GM21825 (cell line): ENCODE data around the gene FKRP.
"Not testable (repeated sequence)": the region's sequence is repeated elsewhere in the genome, so short reads cannot be mapped to it uniquely, and the experiment has no call there.

Source experiments
- ATAC-seq: cut with Tn5 transposase; IDR thresholded peaks from one replicate; pipeline ENCODE4 v1.9.1; 2021; ENCODE audit warnings: mild to moderate bottlenecking, moderate library complexity; ENCODE audit not compliant: unreplicated experiment

Gene FKRP

DNA sequence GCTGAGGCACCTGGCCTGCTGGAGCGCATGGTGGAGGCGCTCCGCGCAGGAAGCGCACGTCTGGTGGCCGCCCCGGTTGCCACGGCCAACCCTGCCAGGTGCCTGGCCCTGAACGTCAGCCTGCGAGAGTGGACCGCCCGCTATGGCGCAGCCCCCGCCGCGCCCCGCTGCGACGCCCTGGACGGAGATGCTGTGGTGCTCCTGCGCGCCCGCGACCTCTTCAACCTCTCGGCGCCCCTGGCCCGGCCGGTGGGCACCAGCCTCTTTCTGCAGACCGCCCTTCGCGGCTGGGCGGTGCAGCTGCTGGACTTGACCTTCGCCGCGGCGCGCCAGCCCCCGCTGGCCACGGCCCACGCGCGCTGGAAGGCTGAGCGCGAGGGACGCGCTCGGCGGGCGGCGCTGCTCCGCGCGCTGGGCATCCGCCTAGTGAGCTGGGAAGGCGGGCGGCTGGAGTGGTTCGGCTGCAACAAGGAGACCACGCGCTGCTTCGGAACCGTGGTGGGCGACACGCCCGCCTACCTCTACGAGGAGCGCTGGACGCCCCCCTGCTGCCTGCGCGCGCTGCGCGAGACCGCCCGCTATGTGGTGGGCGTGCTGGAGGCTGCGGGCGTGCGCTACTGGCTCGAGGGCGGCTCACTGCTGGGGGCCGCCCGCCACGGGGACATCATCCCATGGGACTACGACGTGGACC lies 10.1 kb downstream of the FKRP start:
- ATAC-seq = no peak

DNA sequence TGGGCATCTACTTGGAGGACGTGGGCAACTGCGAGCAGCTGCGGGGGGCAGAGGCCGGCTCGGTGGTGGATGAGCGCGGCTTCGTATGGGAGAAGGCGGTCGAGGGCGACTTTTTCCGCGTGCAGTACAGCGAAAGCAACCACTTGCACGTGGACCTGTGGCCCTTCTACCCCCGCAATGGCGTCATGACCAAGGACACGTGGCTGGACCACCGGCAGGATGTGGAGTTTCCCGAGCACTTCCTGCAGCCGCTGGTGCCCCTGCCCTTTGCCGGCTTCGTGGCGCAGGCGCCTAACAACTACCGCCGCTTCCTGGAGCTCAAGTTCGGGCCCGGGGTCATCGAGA lies 10.7 kb downstream of the FKRP start:
- ATAC-seq = no peak

DNA sequence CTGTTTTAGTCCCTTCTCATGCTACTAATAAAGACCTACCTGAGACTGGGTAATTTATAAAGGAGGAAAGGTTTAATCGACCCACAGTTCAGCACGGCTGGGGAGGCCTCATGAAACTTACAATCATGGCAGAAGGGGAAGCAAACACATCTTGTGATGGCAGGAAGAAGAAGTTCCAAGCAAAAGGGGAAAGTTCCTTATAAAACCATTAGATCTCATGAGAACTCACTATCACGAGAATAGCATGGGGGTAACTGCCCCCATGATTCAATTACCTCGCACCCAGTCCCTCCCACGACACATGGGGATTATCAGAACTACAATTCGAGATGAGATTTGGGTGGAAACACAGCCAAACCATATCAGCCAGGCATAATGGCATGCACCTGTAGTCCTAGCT lies 13.3 kb downstream of the FKRP start:
- ATAC-seq = no peak

DNA sequence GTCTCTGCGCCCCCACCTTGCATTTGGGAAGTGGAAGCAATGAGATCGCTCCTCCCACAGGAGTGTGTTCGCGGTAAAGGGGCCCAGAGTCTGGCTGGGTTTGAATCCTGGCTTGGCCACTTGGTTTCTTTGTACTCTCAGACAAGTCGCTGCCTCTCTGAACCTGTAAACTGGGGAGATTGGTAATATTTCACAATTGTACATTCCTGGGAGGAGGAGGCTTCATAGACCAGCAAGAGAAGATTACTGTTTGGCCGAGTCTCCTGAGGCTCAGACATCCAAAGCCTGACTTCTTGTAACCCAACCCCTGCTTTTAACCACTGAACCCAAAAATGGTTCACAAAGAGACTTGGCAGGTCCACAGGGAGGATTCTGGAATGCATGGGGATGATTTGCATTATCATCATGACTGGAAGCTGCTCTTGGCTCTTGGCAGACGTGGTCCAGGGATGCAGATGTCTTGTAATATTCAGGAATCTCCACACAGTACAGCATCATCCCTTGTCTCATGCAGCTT lies 14.0 kb downstream of the FKRP start:
- no peak for ATAC-seq

DNA sequence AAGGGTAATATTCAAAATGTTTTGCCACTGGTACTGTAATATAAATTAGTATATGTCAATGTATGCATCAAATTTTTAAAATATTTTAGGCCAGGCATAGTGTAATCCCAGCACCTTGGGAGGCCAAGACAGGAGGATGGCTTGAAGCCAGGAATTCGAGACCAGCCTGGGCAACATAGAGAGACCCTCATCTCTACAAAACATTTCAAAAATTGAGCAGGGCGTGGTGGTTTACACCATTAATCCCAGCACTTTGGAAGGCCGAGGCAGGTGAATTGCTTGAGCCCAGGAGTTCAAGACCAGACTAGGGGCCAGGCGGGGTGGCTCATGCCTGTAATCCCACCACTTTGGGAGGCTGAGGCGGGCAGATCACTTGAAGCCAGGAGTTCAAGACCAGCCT lies 14.5 kb downstream of the FKRP start:
- ATAC-seq = no peak

DNA sequence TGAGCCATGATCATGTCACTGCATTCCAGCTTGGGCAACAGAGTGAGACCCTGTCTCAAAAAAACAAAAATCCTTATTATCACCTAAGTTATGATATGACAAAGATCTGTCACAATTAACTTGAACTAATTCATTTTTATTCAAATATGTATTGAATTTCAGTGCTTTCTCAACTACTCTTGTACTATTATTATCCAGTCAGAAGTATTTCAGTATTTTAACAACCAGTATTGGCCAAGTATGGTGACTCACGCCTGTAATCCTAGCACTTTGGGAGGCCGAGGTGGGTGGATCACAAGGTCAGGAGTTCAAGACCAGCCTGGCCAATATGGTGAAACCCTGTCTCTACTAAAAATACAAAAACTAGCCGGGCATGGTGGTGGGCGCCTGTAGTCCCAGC lies 15.0 kb downstream of the FKRP start:
- ATAC-seq = not testable (repeated sequence)

DNA sequence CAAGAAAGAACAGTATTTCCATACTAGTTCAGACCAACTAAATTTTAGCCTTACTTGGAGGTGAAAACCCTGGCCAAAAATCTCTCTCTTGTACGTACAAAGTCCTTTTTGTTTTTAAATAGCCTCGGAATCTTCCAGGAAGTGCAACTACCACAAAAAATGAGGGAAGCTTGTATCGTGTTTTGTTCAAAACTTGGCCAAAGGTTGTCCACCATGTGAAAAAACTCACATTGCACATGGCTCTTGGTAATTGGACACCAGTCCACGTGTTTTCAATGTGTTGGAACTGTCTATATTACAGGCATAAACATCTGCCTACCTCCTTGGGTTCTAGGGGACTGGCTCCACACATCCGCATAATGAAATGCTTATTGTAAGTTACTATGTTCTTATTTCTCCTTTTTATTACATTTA lies 15.6 kb downstream of the FKRP start:
- ATAC-seq = no peak

DNA sequence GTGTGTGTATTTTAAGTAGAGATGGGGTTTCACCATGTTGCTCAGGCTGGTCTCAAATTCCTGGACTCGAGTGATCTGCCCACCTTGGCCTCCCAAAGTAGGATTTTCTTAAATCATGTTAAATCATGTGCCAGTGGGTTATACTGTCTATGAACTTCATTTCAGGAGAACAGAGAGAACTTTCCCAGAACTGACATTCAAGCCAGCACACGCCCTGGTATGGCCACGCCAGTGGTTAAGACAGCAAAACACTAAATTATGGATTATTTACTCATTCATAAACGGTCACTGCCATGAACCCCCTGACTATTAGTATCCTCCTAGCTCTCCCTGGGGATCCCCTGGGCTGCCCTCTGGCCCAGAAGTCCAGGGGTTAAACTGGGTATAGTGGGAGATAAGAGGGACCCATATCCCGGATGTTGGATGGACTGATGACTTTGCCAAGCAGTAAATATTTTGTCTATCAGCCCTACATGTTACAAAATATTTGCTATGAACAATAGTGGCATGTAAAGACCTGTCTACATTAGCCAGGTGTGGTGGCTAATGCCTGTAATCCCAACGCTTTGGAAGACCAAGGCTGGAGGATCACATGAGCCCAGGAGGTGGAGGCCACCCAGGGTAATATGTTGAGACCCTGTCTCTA lies 16.5 kb downstream of the FKRP start:
- no peak for ATAC-seq

DNA sequence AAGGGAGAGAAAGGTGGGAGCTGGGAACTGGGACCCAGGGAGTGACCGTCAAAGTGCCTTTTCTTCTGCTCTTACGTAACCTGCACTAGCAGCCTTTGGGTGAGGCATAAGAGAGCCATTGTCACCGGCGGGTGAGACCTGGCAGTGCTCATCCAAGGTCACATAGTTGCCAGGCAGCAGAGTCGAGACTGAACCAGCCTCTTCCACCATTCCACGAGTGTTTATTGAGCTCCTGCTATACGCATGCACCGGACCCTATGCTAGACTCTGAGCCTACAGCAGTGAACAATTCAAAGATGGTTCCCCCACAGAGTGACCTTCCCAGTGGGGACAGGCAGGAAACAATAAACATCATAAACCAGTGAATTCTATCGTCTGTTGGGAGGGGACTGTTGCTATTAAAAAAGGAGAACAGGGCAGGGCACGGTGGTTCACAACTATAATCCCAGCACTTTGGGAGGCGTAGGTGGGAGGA lies 19.0 kb downstream of the FKRP start:
- no peak for ATAC-seq

DNA sequence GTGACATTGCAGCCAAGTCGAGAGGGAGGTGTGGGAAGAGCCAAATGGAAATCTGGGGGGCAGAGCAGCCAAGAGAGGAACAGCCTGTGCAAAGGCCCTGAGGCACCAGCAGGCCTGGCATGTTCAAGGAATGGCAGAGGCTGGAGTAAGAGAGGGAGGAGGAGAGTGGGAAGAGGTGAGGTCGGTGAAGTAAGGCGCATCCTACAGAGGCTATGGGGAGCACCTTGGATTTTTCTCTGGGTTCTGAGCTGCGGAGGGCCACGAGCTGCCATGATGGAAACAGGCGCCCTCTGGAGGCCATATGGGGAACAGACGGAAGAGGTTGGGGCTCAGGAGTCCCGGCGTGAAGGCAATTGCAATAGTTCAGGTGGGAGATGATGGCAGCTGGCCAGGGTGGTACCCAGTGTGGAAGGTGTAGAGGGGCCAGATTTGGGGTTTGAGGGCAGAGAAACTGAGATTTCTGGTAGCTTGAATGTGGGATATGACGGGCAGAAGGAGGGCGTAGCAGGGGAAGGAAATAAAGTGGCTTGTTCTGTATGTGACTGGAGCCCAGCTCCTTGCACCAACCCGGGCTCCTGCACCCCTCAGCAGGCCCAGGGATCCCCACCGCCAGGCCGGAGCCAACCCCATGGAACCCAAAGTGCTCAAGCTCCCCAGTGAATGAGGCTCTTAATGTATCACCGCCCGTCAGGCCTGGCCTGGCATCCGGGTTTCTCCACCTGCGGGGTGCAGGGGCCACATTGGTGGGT lies 20.9 kb downstream of the FKRP start:
- no peak for ATAC-seq

DNA sequence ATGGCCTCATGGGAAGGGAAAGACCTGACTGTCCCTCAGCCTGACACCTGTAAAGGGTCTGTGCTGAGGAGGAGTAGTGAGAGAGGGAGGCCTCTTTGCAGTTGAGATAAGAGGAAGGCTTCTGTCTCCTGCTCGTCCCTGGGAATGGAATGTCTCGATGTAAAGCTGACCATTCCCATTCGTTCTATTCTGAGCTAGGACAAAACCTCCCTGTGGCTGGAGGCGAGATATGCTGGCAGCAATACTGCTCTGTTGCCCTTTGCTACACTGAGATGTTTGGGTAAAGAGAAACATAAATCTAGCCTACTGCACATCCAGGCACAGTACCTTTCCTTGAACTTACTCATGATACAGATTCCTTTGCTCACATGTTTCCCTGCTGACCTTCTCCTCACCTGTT lies 22.9 kb downstream of the FKRP start:
- not testable (repeated sequence) for ATAC-seq

DNA sequence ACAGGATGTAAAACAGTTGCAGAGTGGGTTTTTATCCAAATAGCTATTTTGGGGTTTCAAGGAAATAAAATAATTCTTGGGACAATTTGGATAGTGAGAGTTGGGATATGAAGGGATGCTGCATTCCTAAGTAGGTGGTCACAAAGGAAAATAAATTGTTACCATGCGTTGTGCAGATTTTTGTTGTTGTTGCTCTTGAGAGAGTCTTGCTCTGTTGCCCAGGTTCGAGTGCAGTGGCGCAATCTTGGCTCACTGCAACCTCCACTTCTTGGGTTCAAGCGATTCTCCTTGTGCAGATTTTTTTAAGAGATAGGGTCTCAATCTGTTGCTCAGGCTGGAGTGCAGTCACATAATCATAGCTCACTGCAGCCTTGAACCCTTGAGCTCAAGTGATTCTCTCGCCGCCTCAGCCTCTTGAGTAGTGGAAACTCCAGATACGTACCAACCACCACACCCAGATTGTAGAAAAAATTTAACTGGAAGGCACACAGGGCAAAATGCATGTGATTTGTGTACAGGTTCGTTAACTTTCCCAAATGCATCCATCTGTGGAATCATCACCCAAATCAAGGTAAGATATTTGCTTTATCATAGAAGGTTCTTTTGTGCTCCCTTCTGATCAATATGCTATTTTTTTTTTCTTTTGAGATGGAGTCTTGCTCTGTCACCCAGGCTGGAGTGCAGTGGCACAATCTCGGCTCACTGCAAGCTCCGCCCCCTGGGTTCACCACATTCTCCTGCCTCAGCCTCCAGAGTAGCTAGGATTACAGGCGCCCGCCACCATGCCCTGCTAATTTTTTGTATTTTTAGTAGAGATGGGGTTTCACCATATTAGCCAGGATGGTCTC lies 26.5 kb downstream of the FKRP start:
- ATAC-seq = no peak

DNA sequence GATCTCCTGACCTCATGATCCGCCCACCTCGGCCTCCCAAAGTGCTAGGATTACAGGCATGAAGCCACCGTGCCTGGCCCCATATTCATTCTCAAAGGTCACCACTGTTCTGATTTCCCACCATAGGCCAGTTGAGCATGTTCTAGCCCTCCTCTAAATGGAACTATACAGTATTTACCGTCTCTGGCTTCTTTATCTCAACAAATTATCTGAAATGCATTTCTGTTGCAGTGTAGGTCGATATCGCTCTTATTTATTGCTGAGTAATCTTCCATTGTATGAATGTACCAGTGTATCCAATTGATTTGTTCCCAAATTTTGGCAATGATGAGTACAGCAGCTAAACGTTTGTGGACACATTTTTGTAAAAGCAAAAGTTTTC lies 27.2 kb downstream of the FKRP start:
- ATAC-seq = no peak

DNA sequence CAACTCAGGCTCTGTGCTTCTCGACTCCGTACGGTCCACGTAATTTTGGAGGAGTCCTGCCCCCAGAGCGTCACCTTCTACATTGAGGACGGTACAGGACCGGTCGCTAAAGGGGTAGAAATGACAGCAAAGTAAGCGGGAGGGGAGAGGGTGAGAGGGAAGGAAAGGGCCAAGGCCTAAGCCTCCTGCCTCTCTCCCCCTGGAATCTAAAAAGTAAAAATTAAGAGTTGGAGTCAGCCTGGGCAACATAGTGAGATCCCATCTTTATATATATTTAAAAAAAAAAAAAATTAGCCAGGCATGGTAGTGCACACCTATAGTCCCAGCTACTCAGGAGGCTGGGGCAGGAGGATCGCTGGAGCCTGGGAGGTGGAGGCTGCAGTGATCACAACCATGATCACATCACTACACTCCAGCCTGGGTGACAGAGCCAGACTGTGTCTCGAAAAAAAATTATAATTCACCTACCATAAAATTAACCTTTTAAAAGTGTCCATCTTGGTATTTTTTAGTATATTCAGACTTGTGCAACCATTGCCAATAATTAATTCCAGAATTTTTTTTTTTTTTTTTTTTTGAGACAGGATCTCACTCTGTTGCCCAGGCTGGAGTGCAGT lies 29.9 kb downstream of the FKRP start:
- ATAC-seq = no peak

DNA sequence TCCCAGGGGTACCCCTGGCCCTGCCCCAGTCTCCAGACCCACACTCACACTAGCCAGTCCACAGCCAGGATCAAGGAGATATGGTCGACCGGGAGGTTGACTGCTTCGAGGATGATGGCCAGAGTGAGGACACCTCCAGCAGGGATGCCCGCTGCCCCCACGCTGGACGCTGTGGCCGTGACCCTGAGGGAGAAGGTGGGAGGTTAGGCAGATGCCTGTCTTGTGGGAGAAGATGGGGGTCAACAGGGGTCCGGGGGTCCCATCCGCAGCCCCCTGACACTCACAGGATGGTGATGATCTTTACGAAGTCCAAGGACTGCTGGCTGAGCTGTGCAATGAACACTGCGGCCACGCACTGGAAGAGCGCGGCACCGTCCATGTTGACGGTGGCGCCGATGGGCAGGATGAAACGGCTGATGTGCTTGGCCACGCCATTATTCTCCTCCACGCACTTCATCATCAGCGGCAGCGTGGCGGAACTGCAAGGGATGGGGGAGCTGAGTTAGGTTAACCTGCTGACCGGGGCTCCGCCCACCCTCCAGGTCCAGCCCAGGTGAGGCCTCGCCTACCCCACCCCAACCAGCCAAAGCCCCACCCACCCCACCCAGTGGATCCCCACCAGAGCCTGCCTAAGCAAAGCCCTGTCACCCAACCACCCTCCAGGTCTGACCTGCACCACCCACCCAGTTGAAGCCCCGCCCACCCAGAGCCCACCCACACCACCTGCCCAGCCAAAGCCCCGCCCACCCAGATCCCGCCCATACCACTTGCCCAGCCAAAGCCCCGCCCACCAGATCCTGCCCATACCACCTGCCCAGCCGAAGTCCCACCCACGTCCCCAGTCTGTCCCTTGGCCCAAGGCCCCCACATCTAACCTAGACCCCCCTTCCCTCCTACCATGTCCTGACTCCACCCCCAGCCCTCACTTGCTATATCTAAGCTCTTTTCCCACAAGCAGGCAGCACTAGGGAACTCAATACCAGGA lies 31.4 kb downstream of the FKRP start:
- no peak for ATAC-seq

DNA sequence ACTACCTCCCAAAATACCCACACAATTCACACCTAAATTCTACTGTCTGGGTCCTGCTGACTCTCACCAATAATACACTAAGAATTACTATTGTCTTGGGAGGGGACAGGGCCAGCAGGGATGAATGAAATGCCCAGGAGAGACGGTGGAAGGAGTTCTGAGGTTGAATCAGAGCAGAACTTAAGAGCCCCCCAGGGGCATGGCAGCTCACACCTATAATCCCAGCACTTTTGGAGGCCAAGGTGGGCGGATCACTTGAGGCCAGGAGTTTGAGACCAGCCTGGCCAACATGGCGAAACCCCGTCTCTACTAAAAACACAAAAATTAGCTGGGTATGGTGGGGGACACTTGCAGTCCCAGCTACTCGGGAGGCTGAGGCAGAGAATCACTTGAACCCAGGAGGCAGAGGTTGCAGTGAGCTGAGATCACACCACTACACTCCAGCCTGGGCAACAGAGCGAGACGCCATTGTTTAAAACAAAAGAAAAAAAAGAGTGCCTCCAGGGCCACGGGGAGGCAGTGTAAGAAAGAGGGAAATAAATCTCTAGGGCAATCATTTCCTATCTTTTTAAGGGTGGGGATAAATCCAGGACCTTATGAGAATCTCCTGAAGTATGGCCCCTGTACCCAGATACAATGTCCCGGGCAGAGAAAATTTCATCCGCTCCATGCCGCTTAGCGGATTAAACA lies 32.2 kb downstream of the FKRP start:
- ATAC-seq = not testable (repeated sequence)

DNA sequence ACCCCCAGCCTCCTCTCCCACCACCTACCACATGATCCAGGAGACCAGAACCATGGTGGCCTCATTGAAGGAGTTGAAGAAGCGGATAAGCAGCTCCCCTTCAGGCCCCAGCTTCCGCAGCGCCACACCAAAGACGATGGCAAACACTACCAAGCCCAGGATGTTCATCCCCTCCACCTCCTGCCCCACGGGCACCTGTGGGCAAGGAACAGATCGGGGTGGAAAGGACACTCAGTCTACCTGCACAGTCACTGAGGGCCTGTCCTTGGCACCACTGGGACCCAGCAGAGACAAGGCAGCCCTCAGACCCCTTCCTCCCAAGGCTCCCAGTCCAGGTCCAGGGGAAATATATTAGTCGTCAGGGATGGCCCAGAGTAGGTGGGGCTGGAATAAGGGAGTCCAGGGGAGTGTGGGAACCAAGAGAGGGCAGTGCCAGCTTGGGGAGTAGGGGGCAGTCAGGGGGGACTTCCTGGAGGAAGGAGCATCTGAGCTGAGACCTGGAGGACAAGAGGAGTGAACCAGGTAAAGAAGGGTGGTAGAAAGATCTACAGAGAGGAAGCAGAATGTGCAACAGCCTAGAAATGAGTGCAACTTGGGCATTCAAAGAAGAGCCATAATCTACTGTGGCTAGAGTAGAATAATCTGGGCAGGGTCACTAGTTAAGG lies 36.6 kb downstream of the FKRP start:
- no peak for ATAC-seq

DNA sequence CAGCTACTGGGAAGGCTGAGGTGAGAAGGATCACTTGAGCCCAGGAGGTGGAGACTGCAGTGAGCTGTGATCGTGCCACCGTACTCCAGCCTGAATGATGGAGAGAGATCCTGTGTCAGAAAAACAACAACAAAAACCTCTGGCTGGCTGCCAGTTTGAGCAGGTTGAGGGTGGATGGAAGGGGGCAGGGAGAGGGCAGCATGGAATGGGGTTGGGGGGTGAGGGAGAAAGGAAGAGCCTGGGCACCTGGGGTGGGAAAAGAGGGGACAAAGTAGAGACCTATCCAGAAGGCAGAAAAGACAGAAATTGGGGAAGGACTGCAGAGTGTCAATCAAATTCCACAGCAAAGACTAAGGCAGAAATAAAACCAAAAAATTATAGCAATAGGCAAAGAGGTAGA lies 37.8 kb downstream of the FKRP start:
- ATAC-seq = no peak
